GM19023 (cell line): ENCODE measurements around the gene ASPHD1.
"Not testable (repeated sequence)": the region's sequence is repeated elsewhere in the genome, so short reads cannot be mapped to it uniquely, and the experiment has no call there.

Experiments used
- ATAC-seq: cut with Tn5 transposase; IDR thresholded peaks from one replicate; pipeline ENCODE4 v1.9.1; 2021; ENCODE audit warnings: mild to moderate bottlenecking, moderate library complexity; ENCODE audit not compliant: unreplicated experiment

ASPHD1 gene

DNA sequence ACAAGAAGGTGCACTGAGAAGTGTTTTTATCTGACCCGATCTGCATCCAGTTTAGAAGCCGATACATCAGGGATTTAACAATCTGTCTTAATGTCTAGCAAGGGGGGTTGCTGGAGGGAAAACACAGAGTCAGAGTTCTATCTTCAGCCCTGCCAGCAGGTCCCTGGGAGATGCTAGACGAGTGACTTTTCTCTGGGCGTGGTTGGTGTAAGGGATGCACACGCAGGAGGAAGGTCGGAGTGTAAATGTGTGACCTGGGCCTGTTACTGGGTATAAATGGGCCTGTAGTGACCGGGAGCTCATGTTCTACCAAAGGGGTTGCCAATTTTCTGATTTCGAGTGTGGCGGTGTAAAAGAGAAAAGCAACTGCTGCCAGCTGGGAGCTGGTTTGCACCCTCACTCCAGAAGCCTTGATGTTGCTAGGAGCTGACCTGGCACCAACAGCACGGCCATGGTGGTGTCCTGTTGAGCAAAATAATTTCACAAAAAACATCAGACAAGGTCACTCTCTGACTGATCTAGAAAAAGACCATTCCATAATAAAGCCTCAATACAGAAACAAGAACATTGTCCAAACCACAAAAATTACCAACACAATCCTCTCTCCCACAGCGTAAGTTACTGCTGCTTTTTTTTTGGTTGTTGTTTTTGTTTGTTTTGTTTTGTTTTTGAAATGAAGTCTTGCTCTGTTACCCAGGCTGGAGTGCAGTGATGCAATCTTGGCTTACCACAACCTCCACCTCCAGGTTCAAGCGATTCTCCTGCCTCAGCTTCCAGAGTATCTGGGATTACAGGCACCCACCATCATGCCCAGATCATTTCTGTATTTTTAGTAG is 27.0 kb downstream of the ASPHD1 start:
- no peak for ATAC-seq

DNA sequence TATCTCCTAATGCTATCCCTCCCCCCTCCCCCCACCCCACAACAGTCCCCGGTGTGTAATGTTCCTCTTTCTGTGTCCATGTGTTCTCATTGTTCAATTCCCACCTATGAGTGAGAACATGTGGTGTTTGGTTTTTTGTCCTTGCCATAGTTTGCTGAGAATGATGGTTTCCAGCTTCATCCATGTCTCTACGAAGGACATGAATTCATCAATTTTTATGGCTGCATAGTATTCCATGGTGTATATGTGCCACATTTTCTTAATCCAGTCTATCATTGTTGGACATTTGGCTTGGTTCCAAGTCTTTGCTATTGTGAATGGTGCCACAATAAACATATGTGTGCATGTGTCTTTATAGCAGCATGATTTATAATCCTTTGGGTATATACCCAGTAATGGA is 31.5 kb downstream of the ASPHD1 start:
- not testable (repeated sequence) for ATAC-seq

DNA sequence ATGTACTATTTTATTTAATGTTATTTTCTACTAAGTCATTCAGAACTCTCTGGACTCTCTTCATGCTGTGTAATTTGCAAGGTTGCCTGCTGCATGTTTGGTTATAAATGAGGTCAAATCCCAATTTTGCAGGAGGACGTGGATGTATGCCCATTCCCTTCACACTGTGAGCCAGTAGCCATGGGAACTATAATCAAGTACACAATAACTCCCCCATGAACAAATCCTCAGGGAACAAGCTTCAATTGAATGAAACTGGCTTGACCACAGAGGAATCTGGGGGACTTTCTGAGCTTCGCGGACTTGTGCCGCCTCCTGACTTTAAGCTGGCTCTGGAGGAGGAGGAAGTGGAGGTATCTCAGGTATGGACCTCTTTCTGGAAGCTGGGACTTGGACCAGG is 40.4 kb downstream of the ASPHD1 start:
- ATAC-seq, result no peak

DNA sequence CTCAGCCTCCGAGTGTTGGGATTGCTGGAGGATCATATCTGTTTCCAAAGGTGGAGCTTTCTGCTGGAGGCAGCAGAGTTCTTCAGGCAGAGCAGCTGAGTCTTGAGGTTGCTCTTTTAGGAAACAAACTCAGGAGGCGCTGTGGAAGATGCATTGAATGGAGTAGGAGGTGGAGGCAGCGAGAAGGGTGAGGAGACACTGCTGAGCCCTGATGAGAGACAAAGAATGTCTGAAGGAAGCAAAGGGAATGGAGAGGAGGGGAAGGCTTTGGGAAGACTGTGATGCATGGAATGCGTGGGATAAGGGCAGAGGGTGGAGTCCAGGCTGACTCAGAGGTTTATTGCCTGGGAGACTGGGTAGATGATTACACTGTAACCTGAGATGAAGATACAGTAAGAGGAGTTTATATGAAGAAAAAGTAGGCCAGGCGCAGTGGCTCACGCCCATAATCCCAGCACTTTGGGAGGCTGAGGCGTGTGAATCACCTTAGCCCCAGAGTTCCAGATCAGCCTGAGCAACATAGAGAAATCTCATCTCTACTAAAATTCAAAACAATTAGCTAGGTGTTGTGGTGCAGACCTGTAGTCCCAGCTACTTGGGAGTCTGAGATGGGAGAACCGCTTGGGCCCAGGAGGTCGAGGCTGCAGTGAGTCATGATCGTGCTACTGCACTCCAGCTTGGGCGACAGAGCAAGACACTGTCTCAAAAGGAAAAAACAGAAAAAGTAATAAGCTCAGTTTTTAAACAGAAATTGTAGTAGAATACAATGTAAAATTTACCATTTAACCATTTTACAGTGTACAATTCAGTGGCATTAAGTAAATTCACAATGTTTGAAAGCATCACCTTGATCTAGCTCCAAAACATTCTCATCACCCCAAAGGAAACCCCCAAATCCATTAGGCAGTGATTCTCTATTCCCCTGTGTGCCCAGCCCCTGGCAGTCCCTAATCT is 43.8 kb downstream of the ASPHD1 start:
- ATAC-seq, result no peak

DNA sequence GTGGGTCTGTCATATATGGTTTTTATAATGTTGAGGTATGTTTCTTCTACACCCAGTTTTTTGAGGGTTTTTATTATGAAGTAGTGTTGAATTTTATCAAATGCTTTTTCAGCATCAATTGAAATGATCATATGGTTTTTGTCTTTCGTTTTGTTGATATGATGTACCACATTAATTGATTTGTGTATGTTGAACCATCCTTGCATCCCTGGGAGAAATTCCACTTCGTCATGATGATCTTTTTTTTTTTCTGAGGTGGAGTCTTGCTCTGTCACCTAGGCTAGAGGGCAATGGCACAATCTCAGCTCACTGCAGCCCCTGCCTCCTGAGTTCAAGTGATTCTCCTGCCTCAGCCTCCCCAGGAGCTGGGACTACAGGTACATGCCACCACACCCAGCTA is 47.6 kb downstream of the ASPHD1 start:
- ATAC-seq, result no peak

DNA sequence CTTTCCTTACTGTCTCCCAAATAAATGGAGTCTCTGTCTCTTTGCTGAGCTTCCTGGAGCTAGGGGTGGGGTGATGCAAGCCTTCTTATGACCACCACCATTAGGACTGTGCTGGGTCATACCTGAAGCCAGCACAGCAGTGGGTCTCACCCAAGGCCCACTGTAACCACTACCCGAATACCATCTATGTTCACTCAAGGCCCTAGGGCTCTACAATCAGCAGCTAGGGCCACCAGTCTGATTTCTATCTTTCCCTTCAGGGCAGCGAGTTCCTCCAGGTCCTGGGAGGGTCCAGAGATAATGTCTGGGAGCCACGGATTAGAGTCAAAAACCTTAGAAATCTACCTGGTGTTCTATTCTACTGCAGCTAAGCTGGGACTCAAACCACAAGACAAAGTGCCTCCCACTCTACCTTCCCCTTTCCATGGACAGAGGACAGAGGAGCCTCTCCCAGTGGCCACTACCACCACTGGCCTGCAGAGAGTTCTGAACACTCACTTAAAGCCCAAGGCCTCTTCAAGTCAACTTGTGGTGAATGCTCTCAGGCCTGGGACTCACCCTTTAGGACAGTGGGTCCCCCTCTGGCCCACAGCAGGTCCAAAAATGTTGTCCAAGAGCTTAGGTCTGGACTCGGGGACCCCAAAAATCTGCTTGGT is 50.6 kb downstream of the ASPHD1 start:
- ATAC-seq, result no peak

DNA sequence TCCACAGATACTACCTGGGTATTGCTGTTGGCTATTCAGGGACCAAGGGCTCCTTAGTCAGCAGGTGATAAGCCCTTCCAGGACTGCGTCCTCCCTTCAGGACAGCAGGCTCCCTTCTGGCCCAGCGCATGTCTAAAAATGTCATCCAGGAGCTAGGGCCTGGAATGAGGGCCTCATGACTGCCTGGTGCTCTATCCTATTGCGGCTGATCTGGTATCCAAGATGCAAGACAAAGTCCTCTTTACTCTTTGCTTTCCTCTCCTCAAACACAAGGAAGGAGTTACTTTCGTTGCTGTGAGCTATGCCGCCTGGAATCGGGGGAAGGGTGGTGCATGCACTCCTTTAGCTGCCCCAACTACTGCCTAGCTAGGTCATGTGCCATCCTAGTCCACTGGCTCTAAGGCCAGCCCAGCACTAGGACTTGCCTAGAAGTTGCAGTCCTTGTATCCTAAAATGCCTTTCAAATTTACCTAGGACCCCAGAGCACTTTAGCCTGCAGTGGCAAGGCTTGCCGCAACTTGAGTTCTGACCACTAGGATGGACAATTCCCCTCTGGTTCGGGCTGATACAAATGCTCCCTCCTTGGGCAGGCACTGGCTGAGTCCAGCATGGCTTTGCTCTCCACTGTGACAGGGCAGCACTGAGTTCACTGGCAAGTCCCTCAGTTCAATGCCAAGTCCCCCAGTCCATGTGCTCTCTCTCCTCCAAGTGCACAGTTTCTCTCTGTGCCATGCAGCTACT is 51.5 kb downstream of the ASPHD1 start:
- ATAC-seq, result no peak
